Astrocyte of the spinal cord (primary cell): ENCODE data around the gene ALK.
A peak's percentile ranks its signal among the peaks of the same experiment; 100 is the strongest.

Experiments
- DNase-seq: peaks from one replicate; pipeline ENCODE4 v3.0.0; 2011; ENCODE audit warnings: low read depth, low spot score
- H3K4me3 ChIP-seq: 2 replicates; pipeline ENCODE4 v1.5.1; 2011; ENCODE audit warnings: low read depth, mild to moderate bottlenecking, low read length, moderate library complexity
- in situ Hi-C: cut with HindIII; loops from 2 replicates; pipeline ENCODE4 v1.10.0; 2017; ENCODE audit warnings: low sequenced_read_pairs
- TF ChIP-seq, protein P1 (sequence below): IDR thresholded peaks from 2 replicates; pipeline ENCODE4 v1.5.1; 2012; ENCODE audit warnings: low read depth, mild to moderate bottlenecking, low read length, inconsistent platforms

The ALK gene

GRCh38 chr2:29332540-29332939 is 588.8 kb downstream of the ALK start:
- TF ChIP-seq, protein P1, sequence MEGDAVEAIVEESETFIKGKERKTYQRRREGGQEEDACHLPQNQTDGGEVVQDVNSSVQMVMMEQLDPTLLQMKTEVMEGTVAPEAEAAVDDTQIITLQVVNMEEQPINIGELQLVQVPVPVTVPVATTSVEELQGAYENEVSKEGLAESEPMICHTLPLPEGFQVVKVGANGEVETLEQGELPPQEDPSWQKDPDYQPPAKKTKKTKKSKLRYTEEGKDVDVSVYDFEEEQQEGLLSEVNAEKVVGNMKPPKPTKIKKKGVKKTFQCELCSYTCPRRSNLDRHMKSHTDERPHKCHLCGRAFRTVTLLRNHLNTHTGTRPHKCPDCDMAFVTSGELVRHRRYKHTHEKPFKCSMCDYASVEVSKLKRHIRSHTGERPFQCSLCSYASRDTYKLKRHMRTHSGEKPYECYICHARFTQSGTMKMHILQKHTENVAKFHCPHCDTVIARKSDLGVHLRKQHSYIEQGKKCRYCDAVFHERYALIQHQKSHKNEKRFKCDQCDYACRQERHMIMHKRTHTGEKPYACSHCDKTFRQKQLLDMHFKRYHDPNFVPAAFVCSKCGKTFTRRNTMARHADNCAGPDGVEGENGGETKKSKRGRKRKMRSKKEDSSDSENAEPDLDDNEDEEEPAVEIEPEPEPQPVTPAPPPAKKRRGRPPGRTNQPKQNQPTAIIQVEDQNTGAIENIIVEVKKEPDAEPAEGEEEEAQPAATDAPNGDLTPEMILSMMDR = no peak
- DNase-seq = no peak
- H3K4me3 ChIP-seq = no peak overlapping the region
- in situ Hi-C loops = no loop called here

DNA sequence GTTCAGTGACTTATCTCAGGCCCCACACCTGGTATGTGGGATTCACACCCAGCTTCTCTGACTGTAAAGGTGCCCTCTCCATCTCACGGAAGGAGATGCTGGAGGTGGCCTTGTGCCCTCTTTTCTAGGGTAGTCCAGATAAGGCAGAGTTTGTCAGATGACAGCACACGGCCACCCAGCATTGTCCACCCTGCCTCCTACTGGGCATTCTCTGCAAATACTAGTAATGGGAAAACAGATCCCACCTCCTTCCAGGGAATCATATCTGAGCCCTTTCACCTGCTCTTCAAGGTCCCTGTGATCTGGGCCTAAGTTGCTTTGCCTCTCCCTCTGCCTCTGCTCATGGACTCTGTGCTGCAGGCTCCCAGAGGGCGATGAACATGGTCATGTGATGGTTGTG is 591.5 kb downstream of the ALK start:
- in situ Hi-C loops = no loop called here
- TF ChIP-seq, protein P1 = no peak
- no peak overlapping the region for H3K4me3 ChIP-seq
- no peak for DNase-seq

GRCh38 chr2:29326926-29327325 is 594.5 kb downstream of the ALK start:
- peak; percentile 67 for DNase-seq
- TF ChIP-seq, protein P1 = no peak
- in situ Hi-C loops = no loop called here

DNA sequence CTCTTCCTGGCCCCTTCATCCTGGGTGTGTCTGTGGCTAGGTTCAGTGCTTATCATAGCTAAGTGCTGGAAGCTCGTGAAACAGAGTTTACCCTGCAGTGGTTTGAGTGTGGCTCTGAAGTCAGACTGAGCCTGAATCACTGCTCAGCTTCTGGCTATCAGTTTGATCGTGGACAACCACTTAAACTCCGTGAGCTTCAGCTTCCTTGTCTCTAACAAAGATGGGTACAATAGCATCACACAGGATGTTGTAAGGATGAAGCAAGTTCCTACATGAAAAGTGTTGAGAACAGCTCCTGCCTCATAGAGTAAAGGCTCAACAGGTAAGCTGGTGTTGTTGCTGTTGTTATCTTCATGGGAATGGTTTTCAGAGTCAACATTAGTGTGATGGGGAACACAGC is 595.8 kb downstream of the ALK start:
- in situ Hi-C loops = no loop called here
- TF ChIP-seq, protein P1 = no peak
- no peak for DNase-seq
- no peak overlapping the region for H3K4me3 ChIP-seq

More at GRCh38 chr2:29326926-29327325, 594.5 kb downstream of the ALK start:
- no peak overlapping the region for H3K4me3 ChIP-seq

- no peak overlapping the region for H3K4me3 ChIP-seq
- in situ Hi-C loops = no loop called here
- TF ChIP-seq, protein P1 = no peak
- DNase-seq = peak; percentile 13
These were observed 597.4 kb downstream of the ALK start for GRCh38 chr2:29323961-29324360.

DNA sequence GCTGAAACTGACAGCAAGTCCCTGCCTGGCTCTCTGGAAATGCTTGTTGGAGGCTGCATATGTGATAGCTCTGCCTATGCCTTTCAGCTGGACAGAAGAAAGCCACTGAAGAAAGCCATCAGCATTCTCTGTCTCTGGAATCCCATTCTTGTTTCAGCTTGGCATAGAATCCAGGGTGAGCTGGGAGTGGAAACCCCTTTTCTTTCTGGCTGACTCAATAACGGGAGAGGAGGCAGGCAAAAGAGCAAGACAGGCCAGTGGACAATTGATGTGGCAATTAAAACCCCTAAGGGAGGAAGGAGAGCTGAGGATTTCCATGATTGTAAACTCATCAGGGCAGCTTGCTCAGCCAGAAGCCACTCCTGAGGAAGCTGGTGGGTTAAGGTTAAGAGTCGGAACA is 598.1 kb downstream of the ALK start:
- H3K4me3 ChIP-seq = no peak overlapping the region
- TF ChIP-seq, protein P1 = no peak
- in situ Hi-C loops = no loop called here
- DNase-seq = no peak

GRCh38 chr2:29322011-29322410 is 599.4 kb downstream of the ALK start:
- no peak for DNase-seq

More at GRCh38 chr2:29322011-29322410, 599.4 kb downstream of the ALK start:
- no peak overlapping the region for H3K4me3 ChIP-seq
- TF ChIP-seq, protein P1 = no peak
- in situ Hi-C loops = no loop called here
